SU-DHL-6 (cell line): ENCODE results near the gene ADAM10.

Experiments used
- H2AFZ ChIP-seq: fragments of 200-600 bp; sonication (generic); 2 replicates; pipeline ENCODE4 v1.6.1; 2014; ENCODE audit warnings: low read depth, mild to moderate bottlenecking, moderate library complexity, mixed read lengths, antibody characterized with exemption, low read length; ENCODE audit not compliant: severe bottlenecking
- H3F3A ChIP-seq: fragments of 200-600 bp; shearing (Covaris generic); 2 replicates; pipeline ENCODE4 v1.6.0; 2016; ENCODE audit warnings: antibody characterized with exemption, mild to moderate bottlenecking; ENCODE audit not compliant: insufficient read depth
- H3K27ac ChIP-seq: fragments of 200-600 bp; sonication (generic); 2 replicates; pipeline ENCODE4 v1.5.1; 2016; ENCODE audit warnings: low read depth, mild to moderate bottlenecking, low read length, moderate library complexity, mixed read lengths
- H3K27me3 ChIP-seq: fragments of 200-600 bp; sonication (generic), shearing (Covaris generic); 2 replicates; pipeline ENCODE4 v1.6.0; 2014; ENCODE audit warnings: mild to moderate bottlenecking, low read length
- H3K36me3 ChIP-seq: fragments of 200-600 bp; sonication (generic); 2 replicates; pipeline ENCODE4 v1.6.1; 2014; ENCODE audit warnings: mild to moderate bottlenecking, low read length, mixed read lengths
- H3K4me2 ChIP-seq: fragments of 300-600, 200-600 bp; shearing (Covaris generic), sonication (generic); 2 replicates; pipeline ENCODE4 v1.6.0; 2014; ENCODE audit warnings: low read length, low read depth, mild to moderate bottlenecking; ENCODE audit not compliant: poor library complexity, severe bottlenecking
- H3K4me3 ChIP-seq: fragments of 200-600 bp; sonication (generic); 2 replicates; pipeline ENCODE4 v1.5.1; 2014; ENCODE audit warnings: antibody characterized with exemption, low read length, mild to moderate bottlenecking, mixed read lengths; ENCODE audit not compliant: insufficient read depth, poor library complexity, severe bottlenecking
- H3K79me2 ChIP-seq: fragments of 200-600 bp; sonication (generic); 2 replicates; pipeline ENCODE4 v1.6.1; 2014; ENCODE audit warnings: mild to moderate bottlenecking, low read length, moderate library complexity; ENCODE audit not compliant: insufficient read depth
- H3K9ac ChIP-seq: fragments of 200-600 bp; sonication (generic); 2 replicates; pipeline ENCODE4 v1.7.0; 2014; ENCODE audit warnings: mild to moderate bottlenecking, low read length
- H3K9me2 ChIP-seq: fragments of 200-600 bp; sonication (generic); replicated peaks from 2 replicates; pipeline ENCODE4 v1.6.1; 2014; ENCODE audit warnings: low read length; ENCODE audit not compliant: insufficient read depth
- H3K9me3 ChIP-seq: fragments of 200-600 bp; sonication (generic); 2 replicates; pipeline ENCODE4 v1.6.1; 2014; ENCODE audit warnings: low read length, mixed read lengths; ENCODE audit not compliant: insufficient read depth
- H4K20me1 ChIP-seq: fragments of 200-600 bp; sonication (generic); 2 replicates; pipeline ENCODE4 v1.6.1; 2014; ENCODE audit warnings: low read depth, mild to moderate bottlenecking, antibody characterized with exemption, low read length, moderate library complexity, mixed read lengths
- EZH2phosphoT487 ChIP-seq: fragments of 200-600 bp; sonication (generic), shearing (Covaris generic); conservative IDR thresholded peaks from 2 replicates; pipeline ENCODE4 v1.6.1; 2018; ENCODE audit warnings: mild to moderate bottlenecking, antibody characterized with exemption, low read length, moderate library complexity, mixed read lengths
- TF ChIP-seq, protein P1 (sequence below): fragments of 200-600 bp; sonication (generic); IDR thresholded peaks from one replicate; pipeline ENCODE4 v1.5.1; 2017; ENCODE audit warnings: antibody characterized with exemption, mild to moderate bottlenecking, low read length, moderate library complexity; ENCODE audit not compliant: insufficient read depth, poor library complexity, severe bottlenecking

Gene ADAM10

DNA sequence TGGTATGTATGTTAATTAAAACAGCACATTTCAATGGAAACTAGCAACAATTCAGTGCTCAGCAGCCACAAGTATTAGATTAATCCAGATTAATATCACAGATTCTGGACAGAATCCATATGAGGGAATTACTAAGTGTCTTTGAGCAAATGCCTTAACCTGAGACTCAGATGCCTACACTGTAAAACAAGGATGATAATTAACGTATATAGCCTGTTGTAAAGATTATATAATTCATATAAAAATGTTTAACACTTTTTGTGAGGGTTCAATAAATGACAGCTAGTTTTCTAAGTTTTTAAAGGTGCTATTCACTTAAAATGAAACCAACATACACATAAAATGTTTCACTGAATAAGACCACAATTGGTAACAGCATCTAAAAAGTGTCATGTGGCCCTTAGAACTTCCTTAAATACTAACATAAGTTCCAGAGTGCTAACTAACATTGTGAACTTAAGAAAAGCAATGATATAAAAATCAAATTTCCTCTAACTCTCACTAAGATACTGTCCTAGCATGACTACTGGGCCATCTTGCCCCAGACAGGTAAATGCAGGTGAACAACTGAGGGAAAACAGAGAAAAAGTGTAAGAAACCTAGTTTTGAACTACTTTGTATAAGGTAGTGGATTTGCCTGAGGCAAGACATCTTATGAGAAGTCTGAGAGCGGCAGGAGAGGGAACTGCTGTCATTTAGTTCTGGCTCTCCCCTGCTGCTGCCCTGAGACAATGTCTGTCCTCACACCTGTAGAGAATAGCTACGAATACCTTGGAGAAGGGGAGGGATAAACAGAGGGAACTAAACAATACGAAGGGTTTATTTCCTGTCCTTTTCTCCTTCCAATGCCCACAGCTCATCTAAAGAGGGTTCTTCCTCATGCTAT is 151.3 kb downstream of the ADAM10 start:
- no peaks in the 10 kb centered on the region for H3K9me3 ChIP-seq
- H2AFZ ChIP-seq, result no peak overlapping the region
- H3K36me3 ChIP-seq, result no peaks in the 10 kb centered on the region; the same call in 1 of the 2 replicates
- H3K4me2 ChIP-seq, result no peak overlapping the region
- H4K20me1 ChIP-seq, result no peaks in the 10 kb centered on the region
- no peaks in the 10 kb centered on the region for H3K79me2 ChIP-seq
- no peaks in the 10 kb centered on the region for H3F3A ChIP-seq
- H3K27me3 ChIP-seq, result no peaks in the 10 kb centered on the region
- no peak overlapping the region for H3K27ac ChIP-seq
- TF ChIP-seq, protein P1, sequence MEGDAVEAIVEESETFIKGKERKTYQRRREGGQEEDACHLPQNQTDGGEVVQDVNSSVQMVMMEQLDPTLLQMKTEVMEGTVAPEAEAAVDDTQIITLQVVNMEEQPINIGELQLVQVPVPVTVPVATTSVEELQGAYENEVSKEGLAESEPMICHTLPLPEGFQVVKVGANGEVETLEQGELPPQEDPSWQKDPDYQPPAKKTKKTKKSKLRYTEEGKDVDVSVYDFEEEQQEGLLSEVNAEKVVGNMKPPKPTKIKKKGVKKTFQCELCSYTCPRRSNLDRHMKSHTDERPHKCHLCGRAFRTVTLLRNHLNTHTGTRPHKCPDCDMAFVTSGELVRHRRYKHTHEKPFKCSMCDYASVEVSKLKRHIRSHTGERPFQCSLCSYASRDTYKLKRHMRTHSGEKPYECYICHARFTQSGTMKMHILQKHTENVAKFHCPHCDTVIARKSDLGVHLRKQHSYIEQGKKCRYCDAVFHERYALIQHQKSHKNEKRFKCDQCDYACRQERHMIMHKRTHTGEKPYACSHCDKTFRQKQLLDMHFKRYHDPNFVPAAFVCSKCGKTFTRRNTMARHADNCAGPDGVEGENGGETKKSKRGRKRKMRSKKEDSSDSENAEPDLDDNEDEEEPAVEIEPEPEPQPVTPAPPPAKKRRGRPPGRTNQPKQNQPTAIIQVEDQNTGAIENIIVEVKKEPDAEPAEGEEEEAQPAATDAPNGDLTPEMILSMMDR, result no peak
- no peak for TF ChIP-seq EZH2phosphoT487
- no peaks in the 10 kb centered on the region for H3K9me2 ChIP-seq
- H3K9ac ChIP-seq, result no peak overlapping the region
- H3K4me3 ChIP-seq, result no peak overlapping the region

DNA sequence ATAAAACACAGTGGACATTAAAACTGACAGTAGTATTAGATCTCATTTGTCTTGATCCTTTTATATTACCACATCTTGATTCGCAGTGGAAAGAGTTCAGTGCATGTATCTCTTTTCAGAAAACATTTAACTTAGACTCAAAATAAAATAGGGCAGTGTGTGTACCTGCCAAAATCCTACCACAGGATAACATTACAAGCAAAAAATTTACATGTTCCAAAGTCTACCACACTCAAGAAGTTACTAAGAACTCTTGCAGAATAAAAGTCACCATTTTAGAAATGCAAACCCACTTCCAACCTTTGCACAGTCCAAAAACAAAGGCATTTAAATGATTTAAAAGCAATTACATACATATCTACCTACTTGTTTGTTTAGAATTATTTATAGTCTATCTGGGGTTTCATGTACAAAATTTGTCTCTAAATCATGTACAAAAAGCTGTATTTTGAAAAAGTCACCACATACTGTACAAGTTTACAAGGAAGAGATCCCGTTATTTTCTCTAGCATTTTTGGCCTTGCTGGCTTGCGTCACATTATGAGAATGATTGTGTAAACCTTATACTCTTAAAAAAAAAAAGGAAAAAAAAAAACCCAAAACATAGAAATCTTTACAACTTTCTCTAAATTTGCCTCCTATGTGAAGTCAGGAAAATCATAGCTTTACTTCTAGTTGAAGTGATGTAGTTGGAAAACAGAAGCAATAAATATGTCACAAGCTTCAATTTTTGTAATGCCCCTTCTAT is 153.8 kb downstream of the ADAM10 start:
- Histone ChIP-seq H3K9ac (no peak overlapping the region), H4K20me1 (no peaks in the 10 kb centered on the region), H3K9me3 (no peaks in the 10 kb centered on the region), H3K27ac (no peak overlapping the region), H3K4me2 (no peak overlapping the region), H3K27me3 (no peaks in the 10 kb centered on the region), H3K79me2 (no peaks in the 10 kb centered on the region), H2AFZ (no peak overlapping the region), H3K9me2 (no peaks in the 10 kb centered on the region), H3K4me3 (no peak overlapping the region), H3K36me3 (no peaks in the 10 kb centered on the region; the same call in 1 of the 2 replicates), H3F3A (no peaks in the 10 kb centered on the region)
- no peak for TF ChIP-seq EZH2phosphoT487
- TF ChIP-seq, protein P1, result no peak

DNA sequence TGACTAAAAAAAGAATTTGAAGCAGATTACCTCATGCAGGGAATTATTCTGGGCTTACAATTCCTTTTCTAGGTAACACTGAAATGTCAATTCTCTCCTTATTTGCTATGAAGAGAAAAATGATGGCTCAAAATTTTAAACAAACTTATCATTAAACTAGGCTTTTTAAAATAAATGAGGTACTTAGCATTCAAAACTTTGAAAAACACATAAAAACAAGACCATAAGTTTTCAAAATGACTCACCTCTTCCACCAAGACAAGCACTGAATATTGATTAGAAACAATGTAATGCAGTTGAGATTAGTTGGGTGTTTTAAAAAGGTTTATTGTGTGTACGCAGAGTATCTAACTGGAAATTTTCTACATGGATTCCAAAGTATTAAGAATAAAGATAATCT is 154.6 kb downstream of the ADAM10 start:
- Histone ChIP-seq H3K9me2 (no peaks in the 10 kb centered on the region), H2AFZ (no peak overlapping the region), H4K20me1 (no peaks in the 10 kb centered on the region), H3K4me2 (no peak overlapping the region), H3K27me3 (no peaks in the 10 kb centered on the region), H3K36me3 (no peaks in the 10 kb centered on the region; the same call in 1 of the 2 replicates), H3K27ac (no peak overlapping the region), H3K9ac (no peak overlapping the region), H3F3A (no peaks in the 10 kb centered on the region), H3K9me3 (no peaks in the 10 kb centered on the region), H3K79me2 (no peaks in the 10 kb centered on the region), H3K4me3 (no peak overlapping the region)
- TF ChIP-seq, protein P1, result no peak
